Kidney epithelial cell (primary cell): ENCODE data around the gene OR5T3. TPM values are rescaled to one million over a fixed set of nuclear protein-coding genes. Genes with fewer than 3 reads are reported as not detected.
"Not testable (repeated sequence)": the region's sequence is repeated elsewhere in the genome, so short reads cannot be mapped to it uniquely, and the experiment has no call there.

Experiments
- DNase-seq: peaks from one replicate; pipeline ENCODE4 v3.0.0-alpha.2; 2010; ENCODE audit warnings: low read depth
- H3K27me3 ChIP-seq: 2 replicates; pipeline ENCODE4 v1.6.0; 2011; ENCODE audit warnings: low read length; ENCODE audit not compliant: control insufficient read depth, insufficient read depth
- H3K36me3 ChIP-seq: 2 replicates; pipeline ENCODE4 v1.5.1; 2011; ENCODE audit warnings: low read length; ENCODE audit not compliant: control insufficient read depth, insufficient read depth
- H3K4me3 ChIP-seq: 2 replicates; pipeline ENCODE4 v1.5.1; 2011; ENCODE audit warnings: low read depth, mild to moderate bottlenecking, control low read depth, low read length
- CTCF ChIP-seq: IDR thresholded peaks from 2 replicates; pipeline ENCODE4 v1.5.1; 2011; ENCODE audit warnings: mild to moderate bottlenecking, moderate library complexity, low read length, control low read depth, inconsistent platforms; ENCODE audit not compliant: insufficient read depth, poor library complexity, severe bottlenecking
- total RNA-seq: library from RNA; depleted of rRNA; stranded (reverse); fragments of >200 nt; gene quantifications from 2 replicates; pipeline ENCODE4 v1.2.3, GENCODE V29; 2015

The OR5T3 gene
- total RNA-seq: not detected in 2 replicates

GRCh38 chr11:56251954-56252353 is at the start of gene OR5T3:
OR5T3 (plus strand) TSS chr11:56252254; CDS start chr11:56252254, 0 bp downstream.
- Histone ChIP-seq H3K4me3 (no peak within 1 kb of the TSS), H3K36me3 (no peaks in the 10 kb centered on the region), H3K27me3 (no peaks in the 10 kb centered on the region)
- no peak for DNase-seq
- no peak for TF ChIP-seq CTCF

DNA sequence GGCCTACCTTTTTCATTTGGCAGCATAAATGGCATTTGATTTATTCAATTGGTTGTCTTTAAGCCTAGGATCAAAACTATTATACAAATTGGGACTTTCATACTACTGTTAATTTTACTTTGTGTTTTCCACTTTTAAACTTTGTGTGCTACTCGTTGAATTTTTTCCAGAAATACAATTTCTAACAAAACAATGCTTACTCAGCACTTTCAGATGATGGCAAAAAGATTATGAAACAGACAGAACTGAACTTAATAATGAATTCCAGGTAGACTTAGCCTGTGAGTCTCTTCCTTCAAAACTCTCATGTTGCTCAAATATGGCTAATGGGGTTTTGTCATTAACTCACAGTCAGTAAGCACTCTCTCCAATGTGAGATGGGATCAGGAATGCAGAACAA is 44.3 kb upstream of the OR5T3 start:
- no peak for DNase-seq
- no peak overlapping the region for H3K4me3 ChIP-seq
- no peak for TF ChIP-seq CTCF
- H3K36me3 ChIP-seq: no peaks in the 10 kb centered on the region
- no peaks in the 10 kb centered on the region for H3K27me3 ChIP-seq

DNA sequence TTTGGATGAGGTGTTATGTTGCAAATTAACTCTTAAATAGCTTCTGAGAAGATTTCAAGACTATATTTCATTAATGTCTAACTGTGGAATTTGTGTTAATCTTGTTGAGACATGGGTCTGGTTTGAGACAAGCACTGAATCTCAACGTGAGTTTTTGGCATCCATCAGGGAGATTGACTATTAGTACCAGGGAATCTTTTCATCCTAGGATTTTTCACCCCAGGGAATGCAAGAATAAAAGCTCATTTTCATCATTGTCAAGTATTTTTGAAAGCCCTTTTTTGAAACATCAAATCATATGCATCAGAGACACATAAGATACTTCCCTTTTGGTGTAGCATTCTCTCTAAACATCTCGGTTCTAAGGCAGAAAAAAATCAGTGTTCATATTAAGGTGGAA is 37.5 kb upstream of the OR5T3 start:
- no peaks in the 10 kb centered on the region for H3K36me3 ChIP-seq
- no peak overlapping the region for H3K4me3 ChIP-seq
- TF ChIP-seq CTCF: no peak
- no peak for DNase-seq
- H3K27me3 ChIP-seq: no peaks in the 10 kb centered on the region

- H3K36me3 ChIP-seq, H3K4me3 ChIP-seq, DNase-seq, H3K27me3 ChIP-seq: not testable (repeated sequence)
These were observed 32.3 kb upstream of the OR5T3 start for GRCh38 chr11:56219735-56220134.

DNA sequence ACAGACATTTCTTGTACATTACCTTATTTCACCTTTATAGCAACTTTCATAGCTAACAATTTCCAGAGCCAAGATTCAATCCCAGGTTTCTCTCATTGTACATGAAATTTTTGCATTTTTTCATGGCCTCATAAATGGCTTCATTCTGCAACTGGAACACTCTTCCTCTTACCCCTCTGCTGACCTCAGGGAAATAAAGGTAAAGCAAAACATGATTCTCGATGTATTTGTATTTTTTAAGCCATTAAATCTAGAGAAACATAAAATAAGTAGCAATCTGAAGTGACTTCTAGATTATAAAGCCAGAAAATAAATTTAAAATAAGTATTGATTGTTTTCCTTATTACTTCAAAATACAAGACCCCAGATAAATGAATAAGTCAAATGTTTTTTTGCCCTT is 17.9 kb upstream of the OR5T3 start, which contains the start of gene OR5T2:
OR5T2 (minus strand) TSS at position 101 of the 400 bp plus-strand sequence. CDS start 1,193 bp downstream, outside the sequence.
- Histone ChIP-seq H3K36me3 (no peaks in the 10 kb centered on the region), H3K4me3 (no peak within 1 kb of the TSS), H3K27me3 (no peaks in the 10 kb centered on the region)
- no peak for DNase-seq
- TF ChIP-seq CTCF: no peak

GRCh38 chr11:56271092-56271491 is 19.0 kb downstream of the OR5T3 start:
- TF ChIP-seq CTCF: no peak
- no peaks in the 10 kb centered on the region for H3K36me3 ChIP-seq
- H3K27me3 ChIP-seq: no peaks in the 10 kb centered on the region
- no peak overlapping the region for H3K4me3 ChIP-seq
- no peak for DNase-seq
